ENCODE results near the gene RPS6KA2.

- TF ChIP-seq EZH2phosphoT487 (IDR thresholded peaks at IDR 0.05; ENCODE audit: insufficient read depth, low read depth): no peak
- TF ChIP-seq EZH2 (IDR thresholded peaks at IDR 0.05; ENCODE audit: insufficient read depth, poor library complexity, severe bottlenecking): no peak
Observed at GRCh38 chr6:166603043-166603690, 23.9 kb downstream of the RPS6KA2 start.

Measured in GM23248 (cell line).